Subcutaneous abdominal adipose tissue (tissue), 5 donors: ENCODE measurements around the gene SIVA1.
A peak's percentile ranks its signal among the peaks of the same experiment; 100 is the strongest.

ENCODE experiments used
- H3K27ac ChIP-seq: one replicate; pipeline ENCODE4 v1.7.0; 2013; ENCODE audit warnings: low read depth, mild to moderate bottlenecking, inconsistent platforms, low read length, moderate library complexity
- H3K27me3 ChIP-seq, 5 donors: one replicate each; pipeline ENCODE4 v1.7.0; 2013; ENCODE audit warnings: low read length in 5 of 5, inconsistent platforms in 1 of 5; ENCODE audit not compliant: control insufficient read depth in 5 of 5, insufficient read depth in 4 of 5
- H3K36me3 ChIP-seq, 5 donors: one replicate each; pipeline ENCODE4 v1.7.0; 2013; ENCODE audit warnings: low read length in 5 of 5; ENCODE audit not compliant: control insufficient read depth in 5 of 5, insufficient read depth in 5 of 5
- H3K4me1 ChIP-seq, 5 donors: one replicate each; pipeline ENCODE4 v1.7.0; 2013; ENCODE audit warnings: low read length in 5 of 5, mild to moderate bottlenecking in 3 of 5, moderate library complexity in 1 of 5; ENCODE audit not compliant: control insufficient read depth in 5 of 5, insufficient read depth in 5 of 5
- H3K4me3 ChIP-seq, 5 donors: one replicate each; pipeline ENCODE4 v1.7.0; 2013; ENCODE audit warnings: low read length in 5 of 5, low read depth in 1 of 5
- H3K9ac ChIP-seq, 5 donors: one replicate each; pipeline ENCODE4 v1.7.0; 2013; ENCODE audit warnings: low read length in 5 of 5, mild to moderate bottlenecking in 4 of 5, moderate library complexity in 3 of 5
- H3K9me3 ChIP-seq, 5 donors: one replicate each; pipeline ENCODE4 v1.7.0; 2013; ENCODE audit warnings: low read length in 5 of 5; ENCODE audit not compliant: control insufficient read depth in 5 of 5
- donor health status: healthy.
- donor health status: healthy.
- donor health status: healthy.
- donor health status: healthy.
- donor health status: healthy.

SIVA1 gene

DNA sequence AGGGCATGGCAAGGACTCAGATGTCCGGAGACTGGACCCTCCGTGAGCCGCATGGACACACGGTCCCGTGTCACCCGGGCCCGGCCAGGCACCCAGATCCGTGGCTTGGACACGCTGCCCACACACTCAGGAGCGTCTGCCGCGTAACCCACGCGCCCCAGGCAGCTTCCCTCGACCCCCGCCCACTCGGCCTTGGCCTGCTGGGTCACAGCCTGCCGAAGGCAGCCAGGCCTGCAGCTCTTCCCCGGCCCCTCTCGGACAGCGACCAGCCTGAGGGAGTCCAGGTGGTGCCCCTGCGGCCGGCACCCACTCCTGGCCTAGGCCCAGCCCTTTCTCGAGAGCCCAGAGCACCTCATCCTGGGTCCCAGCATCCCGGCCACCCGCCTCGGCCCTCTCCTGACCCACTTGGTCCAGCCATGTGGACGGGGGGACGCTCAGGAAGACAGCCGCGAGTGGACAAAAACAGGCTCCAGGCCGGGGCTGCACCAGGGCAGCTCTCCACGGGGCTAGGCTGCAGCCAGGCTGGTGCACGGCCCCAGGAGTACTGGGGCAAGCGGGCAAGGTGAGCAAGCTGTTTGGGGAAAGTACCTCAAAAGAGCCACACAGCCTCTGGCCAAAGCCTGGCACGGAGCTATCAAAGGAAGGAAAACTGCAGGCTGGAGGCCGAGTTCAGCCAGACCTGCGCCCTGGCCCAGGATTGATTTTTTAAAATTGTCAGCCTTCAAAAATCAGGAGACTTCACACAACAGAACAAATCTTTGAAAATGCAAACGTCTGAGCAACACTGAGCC is 36.1 kb downstream of the SIVA1 start:
- peak overlapping the region in 1 of 5 donors; percentile 4 for H3K9ac ChIP-seq
- no peak overlapping the region for H3K27ac ChIP-seq
- peaks cover 0 to 63% (median 37%) of the 10 kb centered on the region in 5 donors for H3K36me3 ChIP-seq
- H3K9me3 ChIP-seq = no peaks in the 10 kb centered on the region
- H3K4me3 ChIP-seq = no peak overlapping the region
- H3K27me3 ChIP-seq = no peaks in the 10 kb centered on the region
- peaks cover 5 to 98% (median 57%) of the 10 kb centered on the region in 5 donors for H3K4me1 ChIP-seq

DNA sequence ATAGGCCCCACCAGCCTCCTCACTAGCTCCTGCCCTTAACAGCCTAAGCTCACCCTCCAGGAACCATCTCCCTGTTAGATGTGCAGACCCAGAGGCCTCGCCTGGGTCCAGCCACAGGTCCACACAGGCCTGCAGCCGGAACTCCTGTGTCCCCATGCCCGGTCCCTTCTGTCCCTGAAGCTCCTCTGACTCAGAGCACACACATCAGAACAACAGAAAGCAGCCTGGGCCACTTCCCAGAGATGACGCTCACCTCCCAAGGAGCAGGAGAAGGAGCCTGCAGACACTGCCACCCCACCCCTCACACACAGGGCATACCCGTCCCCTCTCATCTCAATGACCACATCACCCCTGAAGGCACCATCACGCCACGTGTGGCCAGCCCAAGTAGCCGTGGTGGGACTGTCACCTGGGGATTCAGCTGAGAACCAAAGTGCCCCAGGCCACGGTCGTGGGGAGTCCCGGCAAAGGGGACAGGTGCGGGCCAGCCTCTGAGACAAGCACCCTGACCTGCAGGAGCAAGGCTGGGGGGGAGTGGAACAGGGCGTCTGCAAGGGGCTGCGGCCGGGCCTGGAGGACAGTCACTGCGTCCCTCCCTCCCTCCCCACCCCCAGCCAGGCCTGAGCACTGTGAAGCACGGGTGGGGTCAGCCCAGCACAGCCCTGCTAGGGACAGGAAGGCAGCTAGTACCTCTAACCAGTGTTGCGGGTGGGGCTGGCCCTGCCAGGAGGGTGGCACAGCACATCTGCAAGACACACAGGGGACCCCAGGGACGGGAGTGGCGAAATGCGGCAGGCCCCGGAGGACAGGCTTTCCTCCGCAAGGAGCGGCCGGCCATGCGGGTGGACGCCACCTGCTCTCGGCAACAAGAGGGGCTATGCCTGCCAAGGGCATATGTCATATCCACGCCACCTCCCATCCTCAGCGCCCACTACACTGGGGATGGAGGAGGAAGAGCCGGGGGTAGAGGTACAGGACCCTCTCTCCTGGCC is 37.1 kb downstream of the SIVA1 start:
- no peaks in the 10 kb centered on the region for H3K9me3 ChIP-seq
- H3K36me3 ChIP-seq = peaks cover 0 to 60% (median 37%) of the 10 kb centered on the region in 5 donors
- no peak overlapping the region for H3K27ac ChIP-seq
- peak overlapping the region in 1 of 5 donors; percentile 26 for H3K9ac ChIP-seq
- H3K4me1 ChIP-seq = peaks cover 8 to 96% (median 61%) of the 10 kb centered on the region in 5 donors
- H3K4me3 ChIP-seq = no peak overlapping the region
- no peaks in the 10 kb centered on the region for H3K27me3 ChIP-seq

DNA sequence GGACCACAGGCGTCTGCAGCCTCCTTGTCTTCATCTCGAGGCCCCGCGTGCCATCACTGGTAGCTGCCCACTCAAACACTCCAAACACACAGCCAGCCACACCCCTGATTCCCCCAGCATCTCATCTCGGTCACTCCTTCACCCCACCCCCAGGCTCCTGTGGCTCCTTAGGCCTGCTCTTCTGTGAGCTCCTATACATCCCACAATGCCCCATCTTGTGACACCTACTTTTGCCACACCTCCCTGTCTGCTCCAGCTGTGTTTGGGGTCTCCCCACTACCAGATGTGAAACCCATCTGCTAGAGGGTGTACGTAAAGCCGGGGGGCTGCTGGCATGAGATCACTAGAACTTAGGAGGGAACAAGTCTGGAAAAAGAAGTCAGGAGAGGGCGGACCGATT is 38.5 kb downstream of the SIVA1 start:
- H3K36me3 ChIP-seq = peaks cover 0 to 55% (median 35%) of the 10 kb centered on the region in 5 donors
- H3K4me3 ChIP-seq = no peak overlapping the region
- H3K9ac ChIP-seq = no peak overlapping the region
- no peaks in the 10 kb centered on the region for H3K9me3 ChIP-seq
- peaks cover 8 to 89% (median 60%) of the 10 kb centered on the region in 5 donors for H3K4me1 ChIP-seq
- no peaks in the 10 kb centered on the region for H3K27me3 ChIP-seq
- H3K27ac ChIP-seq = no peak overlapping the region

DNA sequence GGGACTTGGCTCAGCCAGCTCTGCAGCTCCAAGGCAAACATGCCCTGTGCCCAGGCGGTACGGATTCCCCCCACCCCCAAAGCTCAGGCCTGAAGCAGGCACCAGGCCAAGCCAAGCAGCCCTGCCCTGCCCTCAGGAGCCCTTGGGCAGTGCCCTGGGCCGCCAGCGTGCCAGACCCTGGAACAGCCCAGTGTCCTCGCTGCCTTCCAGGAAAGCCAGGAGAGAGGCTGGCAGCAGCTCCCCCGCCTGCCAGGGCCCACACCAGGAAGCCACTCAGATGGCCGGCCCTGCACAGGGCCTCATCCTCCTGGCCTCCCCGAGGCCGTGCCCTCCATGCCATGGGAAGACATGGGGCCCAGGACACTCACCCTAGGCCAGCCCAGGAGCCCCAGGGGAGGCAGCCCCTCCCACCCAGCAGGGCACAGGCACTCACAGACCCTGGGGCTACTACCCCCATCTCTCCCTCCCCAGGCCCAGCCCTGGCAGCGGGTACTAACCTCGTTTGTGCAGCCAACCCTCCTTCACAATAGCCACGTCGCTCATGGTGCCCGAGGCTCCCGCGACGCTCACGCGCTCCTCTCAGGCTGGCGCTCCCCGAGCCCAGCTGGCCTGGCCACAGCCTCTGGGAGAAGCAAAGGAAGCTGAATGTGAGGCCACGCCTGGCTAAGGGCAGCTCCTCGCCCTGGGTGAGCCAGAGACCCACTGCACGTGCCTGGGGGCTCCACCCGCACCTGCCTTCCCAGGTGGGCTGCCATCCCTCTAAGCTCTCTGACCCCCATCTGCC is 39.3 kb downstream of the SIVA1 start:
- Histone ChIP-seq H3K9ac (peak overlapping the region in 2 of 5 donors; percentile 36 to 89), H3K4me1 (peaks cover 8 to 87% (median 59%) of the 10 kb centered on the region in 5 donors), H3K4me3 (peak overlapping the region in 1 of 5 donors; percentile 17), H3K27me3 (no peaks in the 10 kb centered on the region), H3K36me3 (peaks cover 0 to 50% (median 34%) of the 10 kb centered on the region in 5 donors), H3K27ac (no peak overlapping the region), H3K9me3 (no peaks in the 10 kb centered on the region)

DNA sequence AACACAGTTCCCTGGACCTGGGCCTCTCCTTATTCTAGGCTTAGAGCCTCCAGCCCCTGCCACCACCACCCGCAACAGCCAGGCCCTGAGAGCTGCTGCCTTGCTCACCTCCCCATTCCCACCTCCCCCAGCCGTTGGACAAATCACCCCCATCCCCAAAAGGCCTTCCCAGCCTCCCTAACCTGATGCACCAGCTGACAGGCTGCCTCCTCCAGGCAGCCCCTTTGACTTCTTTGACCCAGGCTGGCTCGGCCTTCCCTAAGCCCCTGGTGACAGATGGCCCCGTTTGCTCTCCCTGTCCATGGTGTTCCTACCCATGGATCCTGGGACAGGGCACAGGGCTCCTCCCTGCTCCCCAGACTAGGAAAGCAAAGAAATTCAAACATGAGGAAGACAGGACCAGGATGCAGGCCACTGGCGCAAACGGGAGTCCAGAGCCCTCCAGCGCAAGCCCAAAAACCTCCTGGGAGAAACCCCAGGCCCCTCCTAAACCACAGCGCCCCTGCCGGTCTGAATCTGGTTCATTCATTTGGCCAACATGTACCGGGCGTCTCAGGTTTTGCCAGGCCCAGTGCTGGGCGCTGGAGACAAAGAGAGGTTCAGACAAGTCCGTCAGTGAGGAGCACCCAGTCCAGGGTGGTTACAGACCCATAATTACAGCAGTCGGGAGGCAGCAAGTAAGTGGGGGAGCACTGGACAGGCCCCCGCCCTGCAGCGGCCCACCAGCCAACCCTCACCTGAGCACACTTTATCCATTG is 40.2 kb downstream of the SIVA1 start:
- Histone ChIP-seq H3K27ac (no peak overlapping the region), H3K9ac (peak overlapping the region in 3 of 5 donors; percentile 22 to 89 (median 36)), H3K27me3 (no peaks in the 10 kb centered on the region), H3K9me3 (no peaks in the 10 kb centered on the region), H3K36me3 (peaks cover 0 to 44% (median 34%) of the 10 kb centered on the region in 5 donors), H3K4me3 (peak overlapping the region in 4 of 5 donors; percentile 48 to 81 (median 79)), H3K4me1 (peaks cover 12 to 87% (median 59%) of the 10 kb centered on the region in 5 donors)

DNA sequence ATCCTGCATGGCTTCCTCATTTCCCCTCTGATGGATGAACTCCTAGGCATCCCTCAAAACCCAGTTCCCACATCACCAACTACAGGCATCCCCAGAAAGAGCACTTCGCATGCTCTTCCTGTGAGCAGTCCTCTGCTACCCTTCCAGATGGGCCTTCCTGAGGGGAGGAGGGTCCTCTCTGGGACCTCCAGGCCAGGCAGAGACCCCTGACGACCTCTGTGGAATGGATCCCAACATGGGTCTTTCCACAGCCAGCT is 40.7 kb downstream of the SIVA1 start:
- peaks cover 0 to 39% (median 29%) of the 10 kb centered on the region in 5 donors for H3K36me3 ChIP-seq
- peak overlapping the region in 3 of 5 donors; percentile 44 to 89 (median 88) for H3K9ac ChIP-seq

DNA sequence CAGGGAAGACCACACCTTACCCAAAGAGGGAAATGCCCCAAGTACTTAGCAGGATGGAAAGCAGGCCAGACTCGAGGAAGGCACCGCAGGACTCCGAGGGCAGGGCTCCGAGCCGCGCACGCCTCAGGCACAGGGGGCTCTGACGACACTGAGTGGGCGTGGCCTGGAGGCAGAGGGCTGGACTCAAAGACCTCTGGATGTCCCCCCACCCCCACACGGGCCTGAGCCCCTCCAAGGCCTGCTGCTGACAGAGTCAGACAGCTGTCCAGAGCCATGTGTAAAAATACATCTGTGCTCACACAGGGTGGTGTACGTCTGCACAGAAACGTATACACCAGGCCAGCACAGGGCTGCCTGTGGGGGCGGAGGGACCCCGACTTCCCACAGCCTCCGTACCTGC is 41.2 kb downstream of the SIVA1 start:
- H3K4me3 ChIP-seq = peak overlapping the region; percentile 62 to 81 (median 77)
- H3K27ac ChIP-seq = peak overlapping the region; percentile 60
- H3K36me3 ChIP-seq = peaks cover 0 to 34% (median 27%) of the 10 kb centered on the region in 5 donors
- peak overlapping the region; percentile 44 to 89 (median 81) for H3K9ac ChIP-seq
- H3K27me3 ChIP-seq = no peaks in the 10 kb centered on the region
- H3K4me1 ChIP-seq = peaks cover 15 to 87% (median 69%) of the 10 kb centered on the region in 5 donors
- no peaks in the 10 kb centered on the region for H3K9me3 ChIP-seq

More for the DNA sequence above, 40.7 kb downstream of the SIVA1 start:
- Histone ChIP-seq H3K4me3 (peak overlapping the region; percentile 48 to 81 (median 77)), H3K27me3 (no peaks in the 10 kb centered on the region), H3K4me1 (peaks cover 12 to 87% (median 64%) of the 10 kb centered on the region in 5 donors), H3K27ac (no peak overlapping the region), H3K9me3 (no peaks in the 10 kb centered on the region)

DNA sequence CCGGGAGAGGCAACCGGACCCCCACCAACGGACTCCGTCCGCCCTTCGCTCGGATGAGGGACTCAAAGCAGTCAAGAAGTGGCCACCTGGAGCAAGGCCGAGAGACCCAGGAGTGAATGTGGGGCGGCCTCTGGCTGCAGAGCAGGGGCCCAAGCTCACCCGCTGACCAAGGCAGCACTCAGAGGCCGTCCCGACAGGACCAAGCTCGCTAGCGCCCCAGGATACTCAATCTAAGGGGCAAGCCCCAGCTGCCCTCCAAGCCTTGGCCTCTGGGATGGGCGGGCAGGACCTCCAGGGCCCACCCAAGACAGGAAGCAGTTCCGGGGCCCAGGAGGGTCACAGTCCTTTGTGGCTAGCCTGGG is 41.7 kb downstream of the SIVA1 start:
- peak overlapping the region; percentile 62 to 81 (median 77) for H3K4me3 ChIP-seq
- H3K27me3 ChIP-seq = no peaks in the 10 kb centered on the region
- H3K36me3 ChIP-seq = peaks cover 0 to 29% (median 23%) of the 10 kb centered on the region in 5 donors
- peak overlapping the region; percentile 60 for H3K27ac ChIP-seq
- H3K9ac ChIP-seq = peak overlapping the region; percentile 44 to 89 (median 81)
- no peaks in the 10 kb centered on the region for H3K9me3 ChIP-seq
- H3K4me1 ChIP-seq = peaks cover 18 to 87% (median 74%) of the 10 kb centered on the region in 5 donors
